Activated effector memory CD4-positive, alpha-beta T cell treated with anti-CD3 and anti-CD28 coated beads, Interleukin-2, amount 50 U/mL, for 16 hours (primary cell): Measurements from ENCODE around the gene UBALD1.

ENCODE experiments used
- DNase-seq: peaks from one replicate; pipeline ENCODE4 v3.0.0-alpha.2; 2020

UBALD1 gene

DNA sequence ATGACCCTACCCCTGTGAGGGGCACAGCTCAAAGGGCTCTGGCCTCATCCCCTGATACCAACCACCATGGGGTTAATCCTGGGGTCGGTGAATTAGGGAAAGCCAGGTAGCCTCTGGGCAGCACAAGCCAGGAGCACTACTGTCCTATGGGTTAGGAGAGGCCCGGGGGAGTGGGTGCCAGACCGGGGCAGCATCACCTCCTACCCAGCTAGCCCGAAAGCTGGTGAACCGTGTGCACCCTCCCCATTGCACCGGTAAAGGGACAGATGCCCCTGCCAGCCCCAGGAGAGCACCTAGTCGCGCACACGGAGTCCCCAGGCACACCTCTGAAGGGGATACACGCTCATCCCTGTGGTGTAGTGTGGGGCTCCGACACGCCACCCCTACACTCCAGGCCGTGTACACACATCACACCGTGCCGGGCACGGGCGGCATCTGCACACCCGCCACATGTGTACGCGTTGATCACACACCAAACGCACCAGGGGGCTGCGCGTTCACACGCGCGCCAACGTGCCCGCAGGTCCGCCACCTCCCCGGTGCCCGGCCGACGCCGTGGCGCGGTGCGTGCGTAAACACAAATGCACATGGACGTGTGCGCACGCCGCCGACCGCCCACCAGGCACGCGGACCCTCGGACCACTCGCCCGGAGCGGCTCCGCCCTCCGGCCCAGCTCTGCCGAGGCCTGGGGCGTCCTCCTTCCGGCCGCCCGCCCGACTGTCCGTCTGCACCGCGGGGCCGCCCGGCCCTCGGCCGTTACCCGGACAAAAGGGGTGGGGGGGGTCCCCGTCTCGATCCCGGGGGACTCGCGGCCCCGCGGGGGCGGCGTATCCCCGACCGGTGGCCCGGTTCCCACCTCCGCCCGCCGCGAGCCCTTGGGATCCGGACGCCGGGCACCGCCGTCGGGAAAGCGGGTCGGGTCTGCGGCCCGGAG lies 785 bp downstream of the UBALD1 start:
- DNase-seq, result peak; percentile 71

DNA sequence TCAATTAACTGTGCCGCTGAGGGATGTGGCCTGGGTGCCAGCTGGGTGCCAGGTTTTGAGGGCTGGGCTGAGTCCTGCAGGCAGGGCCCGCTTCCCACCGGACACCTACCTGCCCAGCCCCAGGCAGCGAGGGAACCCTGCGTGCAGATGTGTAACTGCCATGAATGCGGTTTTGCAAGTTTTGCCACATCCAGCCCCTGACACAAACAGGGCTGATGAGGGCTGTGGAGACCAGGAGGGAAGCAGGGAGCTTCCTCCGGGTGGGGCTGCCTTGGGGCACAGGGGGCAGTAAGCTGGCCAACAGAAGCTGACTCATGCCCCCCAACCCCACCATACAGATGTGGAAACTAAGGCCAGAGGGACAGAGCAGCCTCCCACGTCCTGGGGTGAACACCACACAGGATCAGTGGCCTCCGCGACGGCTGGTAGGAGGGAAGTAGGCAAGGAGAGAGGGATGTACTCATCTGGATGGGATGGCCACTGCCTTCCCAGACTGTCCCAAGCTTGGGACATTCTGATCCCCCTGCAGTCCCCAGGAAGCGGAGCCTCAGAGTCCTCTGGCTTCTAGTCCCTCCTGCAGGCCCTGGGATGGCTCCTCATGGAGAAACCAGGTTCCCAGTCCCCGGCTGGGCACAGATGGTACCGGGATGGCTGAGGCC lies 1.6 kb downstream of the UBALD1 start:
- no peak for DNase-seq

DNA sequence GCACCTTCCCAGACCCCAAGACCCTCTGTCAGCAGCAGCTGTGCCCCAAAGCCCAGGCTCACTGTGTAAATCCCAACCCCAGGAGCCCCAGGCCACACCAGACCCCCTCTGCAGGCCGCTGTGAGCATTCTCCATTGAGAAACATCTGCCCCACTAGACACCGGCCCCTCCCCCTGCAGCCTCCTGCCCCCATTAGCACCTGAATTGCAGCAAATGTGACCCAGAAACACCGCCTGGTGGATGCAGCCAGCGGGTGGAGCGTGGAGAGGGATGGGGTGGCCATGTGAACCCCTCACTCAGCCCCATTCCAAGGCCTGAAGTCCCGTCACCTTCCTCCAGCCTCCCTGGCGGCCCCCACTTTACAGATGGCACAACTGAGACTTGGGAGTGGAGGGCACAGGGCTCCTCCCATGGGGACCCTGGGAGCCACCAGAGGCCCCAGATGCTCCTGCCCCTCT lies 2.2 kb downstream of the UBALD1 start:
- no peak for DNase-seq

DNA sequence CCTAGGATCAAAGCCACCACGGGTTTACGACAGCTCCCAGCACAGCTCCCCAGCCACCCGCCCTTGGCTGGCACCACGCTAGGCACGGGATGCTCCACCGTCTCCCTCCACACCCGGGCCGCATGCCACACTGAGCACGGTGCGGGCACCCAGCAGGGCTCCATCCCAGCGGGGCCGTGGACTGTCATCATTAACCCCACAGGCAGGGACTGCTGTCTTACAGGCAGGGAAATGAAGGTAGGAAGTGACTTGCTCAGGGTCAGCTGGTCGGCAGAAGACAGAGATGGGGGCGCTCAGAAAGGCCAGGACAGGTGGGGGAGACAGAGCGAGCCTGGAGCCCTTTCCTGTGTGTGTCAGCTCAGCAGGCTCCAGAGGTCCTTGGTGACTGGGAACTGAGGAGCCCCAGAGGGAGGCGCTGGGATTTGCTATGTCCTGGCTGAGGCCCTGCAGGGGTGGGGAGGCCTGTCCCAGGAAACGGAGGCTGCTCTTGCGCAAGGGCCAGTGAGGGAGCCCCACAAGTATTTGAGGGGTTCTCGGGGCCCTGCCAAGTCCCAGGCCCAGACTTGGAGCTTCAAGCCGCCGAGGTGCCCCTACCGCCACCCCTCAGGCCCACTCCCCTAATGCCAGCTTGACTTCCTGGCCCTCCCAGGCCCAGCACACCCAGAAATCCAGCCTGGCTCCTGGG lies 3.2 kb downstream of the UBALD1 start:
- DNase-seq, result no peak

DNA sequence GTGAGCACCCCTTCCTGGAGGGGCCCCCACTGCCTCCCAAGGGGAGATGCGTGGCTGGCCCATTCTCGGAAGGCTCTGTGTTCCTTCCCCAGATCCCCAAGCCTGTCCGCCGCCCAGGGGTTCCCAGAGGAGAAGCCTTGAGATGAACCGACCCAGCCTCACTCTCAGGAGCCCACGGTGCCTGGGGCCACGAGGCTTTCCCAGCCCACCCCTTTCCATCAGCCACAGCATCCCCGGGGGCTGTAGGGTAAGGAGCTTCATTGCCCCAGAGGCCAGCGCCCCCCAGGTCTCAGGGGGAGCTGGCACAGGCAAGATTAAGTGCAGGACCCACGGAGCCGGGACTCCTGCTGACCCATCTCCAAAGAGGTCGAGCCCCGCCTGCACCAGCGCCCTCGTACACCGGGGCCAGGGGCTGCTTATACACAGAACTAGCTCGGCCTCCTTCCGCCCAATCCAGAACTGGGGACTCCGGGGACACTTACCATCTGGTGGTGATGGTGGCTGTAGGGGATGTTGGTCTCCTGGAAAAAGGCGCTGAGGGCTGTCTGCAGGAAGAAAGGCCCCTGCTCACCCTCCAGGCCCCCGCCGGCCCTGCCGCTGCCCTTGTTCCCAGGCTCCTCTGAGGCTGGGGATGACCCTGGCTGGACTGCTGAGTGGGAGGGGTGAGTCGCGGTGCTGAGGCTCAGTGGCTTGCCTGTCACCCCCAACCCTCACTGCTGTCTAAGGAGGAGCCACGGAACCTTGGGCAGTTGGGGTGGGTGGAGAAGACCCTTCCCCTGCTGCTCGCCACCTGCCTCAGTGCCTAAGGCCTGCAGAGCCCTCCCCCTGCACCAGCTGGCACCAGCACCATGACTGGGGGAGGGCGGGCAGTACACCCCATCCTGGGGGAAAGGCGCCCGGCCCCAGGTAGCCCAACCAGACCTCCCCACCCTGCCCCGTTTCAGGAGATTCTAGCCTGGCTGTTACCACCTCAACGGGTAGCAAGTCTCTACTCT lies 4.4 kb downstream of the UBALD1 start:
- no peak for DNase-seq

DNA sequence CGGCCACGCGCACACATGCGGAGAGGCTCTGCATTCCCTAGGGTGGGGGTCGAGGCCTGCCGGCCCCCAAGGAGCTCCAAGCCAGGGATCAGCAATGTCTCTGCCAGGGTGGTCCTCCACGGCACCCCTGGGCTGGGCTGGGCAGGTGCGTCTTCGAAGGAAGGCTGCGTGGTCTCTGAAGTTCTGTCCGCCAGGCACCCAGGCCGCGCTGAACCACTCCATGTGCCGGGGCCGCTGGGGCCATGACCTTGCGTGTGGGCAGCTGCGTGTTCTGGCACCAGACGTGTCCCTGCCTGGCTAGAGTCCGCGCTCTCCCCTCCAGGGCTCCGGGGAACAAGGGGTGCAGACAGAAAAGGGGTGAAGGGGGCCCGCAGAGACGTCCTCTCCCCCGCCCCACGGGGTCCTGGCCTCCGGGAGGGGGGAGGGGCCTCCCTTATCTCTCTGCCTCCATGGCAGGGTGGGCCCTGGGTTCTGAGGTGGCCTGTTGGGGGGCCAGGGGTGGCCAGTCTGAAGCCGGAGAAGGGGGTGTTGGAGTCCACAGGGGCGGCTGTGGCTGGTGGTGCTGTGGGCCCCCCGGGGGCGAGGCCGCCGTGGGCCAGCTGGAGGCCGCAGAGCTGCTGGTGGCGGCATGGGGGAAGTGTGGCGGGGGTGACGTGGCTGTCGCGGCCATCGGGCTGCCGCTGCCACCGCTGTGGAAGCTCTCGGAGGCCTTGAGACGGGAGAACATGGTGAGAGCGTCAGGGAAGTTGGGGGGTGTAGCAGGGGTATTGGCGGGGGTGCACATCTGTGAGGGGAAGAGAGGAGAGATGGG lies 5.3 kb downstream of the UBALD1 start:
- no peak for DNase-seq

DNA sequence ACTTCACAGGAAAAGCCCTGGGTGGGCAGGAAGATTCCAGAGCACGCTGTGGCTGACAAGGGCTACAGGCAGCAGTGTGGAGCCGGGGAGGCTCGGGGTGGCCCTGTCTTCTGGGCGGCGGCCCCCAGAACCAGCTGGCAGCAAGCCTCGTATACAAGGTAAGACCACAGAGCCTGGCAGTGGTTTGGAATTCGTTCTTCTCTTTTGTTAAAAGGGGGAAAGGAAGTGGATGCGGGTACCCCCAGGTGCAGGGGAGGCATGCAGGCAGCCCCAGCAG lies 6.0 kb downstream of the UBALD1 start:
- DNase-seq, result no peak

DNA sequence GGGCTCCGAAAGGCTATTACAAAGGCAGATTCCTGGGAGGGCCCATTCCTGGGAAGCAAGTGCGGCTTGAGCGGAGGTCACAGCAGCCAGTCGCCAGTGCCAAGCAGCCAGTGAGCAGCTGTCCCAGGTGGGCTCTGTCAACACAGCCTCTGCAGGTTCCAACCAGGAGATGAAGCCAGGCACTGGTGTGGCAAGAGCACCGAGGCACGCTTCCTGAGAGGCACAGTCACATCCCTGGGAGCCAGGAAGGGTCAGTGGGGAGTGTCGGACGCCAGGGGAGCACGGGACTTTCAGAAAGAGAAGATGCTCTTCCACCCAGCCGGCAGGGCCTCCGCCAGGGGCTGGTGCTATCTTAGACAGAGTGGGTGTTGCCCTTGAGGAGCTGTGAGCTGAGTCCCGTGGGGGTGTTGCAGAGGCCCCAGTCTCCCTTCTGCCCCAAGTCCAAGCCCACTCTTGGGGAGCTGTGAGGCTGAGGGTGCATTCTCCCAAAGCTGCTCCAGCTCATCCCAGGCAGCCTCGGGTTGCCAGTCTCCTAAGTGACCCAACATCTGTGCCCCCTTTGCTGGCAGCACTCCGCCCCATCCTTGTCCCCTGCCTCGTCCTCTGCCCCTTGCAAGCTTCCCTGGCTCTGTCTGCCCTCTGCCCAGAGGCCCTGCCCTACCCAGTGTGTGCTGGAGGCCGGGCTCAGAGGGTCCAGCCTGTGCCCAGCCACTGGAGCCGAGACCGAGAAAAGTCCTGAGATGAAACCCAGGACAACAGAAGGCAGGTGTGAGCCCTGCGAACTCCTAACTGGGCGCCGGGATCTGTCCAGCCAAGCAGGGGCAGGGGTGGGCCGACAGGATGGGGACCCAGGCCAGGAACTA lies 6.6 kb downstream of the UBALD1 start:
- DNase-seq, result no peak

DNA sequence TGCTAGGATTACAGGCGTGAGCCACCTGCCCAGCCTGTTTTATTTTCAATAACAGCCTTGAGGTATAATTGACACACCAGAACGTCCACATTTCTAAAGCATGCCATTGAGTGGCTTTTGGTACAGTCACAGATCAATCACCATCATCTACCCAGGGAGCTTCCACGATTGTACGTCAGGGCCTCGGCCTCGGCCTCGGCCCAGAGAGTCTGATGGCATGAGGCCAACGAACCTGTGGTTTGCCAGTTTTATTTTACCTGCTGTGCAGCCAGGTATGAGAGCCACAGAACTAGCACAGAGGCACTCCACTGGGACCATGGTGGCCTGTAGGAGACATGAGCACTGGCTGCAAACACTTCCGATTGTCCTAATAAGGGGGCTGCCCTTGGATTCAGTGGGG lies 8.3 kb downstream of the UBALD1 start:
- no peak for DNase-seq

DNA sequence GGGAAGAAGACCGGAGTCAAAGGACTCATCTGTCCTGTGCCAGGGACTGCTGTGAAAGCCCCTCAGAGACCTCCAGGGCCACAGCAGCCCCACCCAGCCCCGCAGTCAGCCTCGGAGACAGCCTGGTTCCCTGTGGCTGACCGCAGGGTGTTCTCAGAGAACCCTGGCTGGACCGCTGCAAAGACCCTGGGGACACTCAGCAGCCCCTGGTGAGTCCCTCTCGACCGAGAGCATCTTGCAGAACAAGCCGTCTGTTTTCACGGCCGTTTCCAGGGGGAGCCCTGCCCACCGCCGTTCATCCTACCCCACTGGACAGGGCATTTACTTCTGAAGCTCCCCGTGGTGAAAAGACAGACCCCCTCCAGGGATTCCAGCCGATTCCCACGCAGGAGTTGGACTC lies 10.3 kb downstream of the UBALD1 start:
- no peak for DNase-seq

DNA sequence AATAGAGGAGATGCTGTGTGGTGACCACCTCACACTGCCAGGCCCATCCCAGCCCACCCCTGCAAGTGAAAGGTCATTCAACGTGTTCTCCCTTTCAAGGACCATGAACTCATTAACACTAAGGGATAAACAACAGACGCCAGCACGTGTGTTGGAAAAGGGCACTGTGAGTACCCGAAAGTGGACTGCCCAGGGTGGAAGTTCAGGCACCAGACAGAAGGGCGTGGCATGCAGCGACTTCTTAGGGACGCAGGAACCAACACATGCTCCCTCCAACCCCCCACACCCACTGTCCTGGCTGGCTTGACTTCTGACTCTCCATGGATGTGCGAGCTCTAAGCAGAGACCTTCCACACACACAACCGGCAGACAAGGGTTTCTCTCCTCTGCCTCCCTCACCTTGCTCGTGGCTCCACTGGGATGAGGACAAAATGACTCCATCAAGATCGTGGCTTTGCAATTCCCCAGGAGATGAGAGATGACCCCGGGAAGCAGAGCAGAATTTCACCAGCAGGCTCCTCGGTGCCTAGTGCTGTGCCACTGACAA lies 11.0 kb downstream of the UBALD1 start:
- no peak for DNase-seq

DNA sequence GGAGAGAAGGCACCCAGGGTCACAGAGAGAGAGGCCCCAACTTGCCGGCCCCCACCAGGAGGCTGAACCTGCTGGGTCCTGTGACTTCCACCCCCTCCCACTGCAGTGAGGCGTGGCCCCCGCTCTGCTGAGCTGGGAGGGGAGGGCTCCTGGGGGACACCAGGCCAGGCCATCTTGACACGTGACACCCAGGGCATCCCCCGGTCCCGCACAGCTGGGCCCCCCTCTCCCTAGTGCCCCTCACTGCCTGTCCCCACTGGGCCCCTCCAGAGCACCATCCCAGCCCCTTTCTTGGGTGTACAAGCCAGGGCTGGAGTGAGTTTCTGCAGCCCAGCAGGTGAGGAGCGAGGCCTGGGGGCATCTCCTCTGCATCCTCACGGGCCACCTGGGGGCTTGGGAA lies 12.4 kb downstream of the UBALD1 start:
- DNase-seq, result no peak

DNA sequence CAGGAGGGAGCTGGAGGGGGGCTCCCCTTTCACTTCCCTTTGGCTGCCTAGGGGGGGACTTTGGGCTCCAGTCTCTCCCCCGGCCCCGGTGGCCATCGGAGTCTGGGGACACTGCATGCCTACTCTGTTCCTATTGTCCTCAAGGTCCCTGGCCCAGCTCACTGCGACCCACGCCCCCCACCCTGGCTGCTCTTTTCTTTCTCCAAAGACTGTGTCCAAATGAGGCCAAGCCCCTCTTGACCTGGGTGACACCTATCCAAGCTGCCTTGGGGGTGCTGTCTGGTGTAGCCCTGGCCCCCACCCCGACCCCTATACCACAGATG lies 12.9 kb downstream of the UBALD1 start:
- DNase-seq, result no peak

DNA sequence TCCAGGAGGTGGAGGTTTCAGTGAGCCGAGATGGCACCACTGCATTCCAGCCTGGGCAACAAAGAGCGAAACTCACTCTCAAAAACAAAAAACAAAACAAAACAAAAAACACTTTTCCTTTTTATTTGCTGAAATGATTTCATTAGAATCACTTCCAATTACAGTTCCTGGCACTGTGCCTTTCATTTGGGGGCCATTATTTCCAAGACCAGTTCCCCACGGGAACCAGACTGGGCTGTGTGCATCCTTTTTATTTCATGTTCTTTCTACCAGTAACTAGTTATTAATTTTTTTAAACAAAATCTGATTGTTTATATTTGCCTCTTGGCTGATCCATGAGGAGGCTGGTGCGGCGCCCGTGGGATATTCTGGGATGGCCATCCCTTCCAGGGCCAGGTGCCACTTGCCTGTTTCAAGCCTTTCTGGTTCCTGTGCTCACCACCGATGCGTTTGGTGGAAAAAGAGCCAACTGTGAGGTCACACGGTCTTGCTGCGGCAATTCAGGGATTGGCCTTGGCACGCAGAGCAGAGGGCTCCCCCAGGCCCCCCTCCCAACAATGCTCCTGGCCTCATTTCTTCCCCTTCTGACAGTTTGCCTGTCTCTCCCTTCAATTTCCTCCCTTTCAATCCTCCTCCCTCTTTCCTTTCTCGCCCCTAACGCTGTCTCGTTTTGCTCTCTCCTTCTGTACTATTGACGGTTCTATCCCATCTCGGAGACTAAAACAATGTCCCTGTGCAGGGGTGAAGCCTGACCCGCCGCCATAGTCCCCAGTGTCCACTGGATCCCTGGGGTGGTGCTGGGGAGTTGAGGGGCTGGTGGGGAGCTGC lies 13.4 kb downstream of the UBALD1 start:
- no peak for DNase-seq

DNA sequence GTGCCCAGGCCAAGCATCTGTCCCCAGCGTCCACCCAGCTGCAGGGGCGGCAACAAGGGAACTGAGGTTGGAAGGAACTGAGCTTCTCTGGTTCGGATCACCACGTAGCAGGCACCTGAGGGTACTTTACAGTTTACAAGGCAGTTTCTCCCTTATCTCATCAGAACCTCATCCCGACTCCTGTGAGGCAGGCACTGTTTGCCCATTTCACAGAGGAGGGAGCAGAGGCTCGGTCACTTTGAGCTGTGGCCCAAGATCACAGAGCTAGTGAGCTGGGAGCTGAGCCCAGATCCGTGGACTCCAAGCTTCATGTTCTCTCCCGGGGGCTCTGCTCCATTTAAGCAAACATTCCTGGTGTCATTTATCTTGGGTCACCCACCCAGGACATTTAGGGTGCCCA lies 15.1 kb downstream of the UBALD1 start:
- no peak for DNase-seq

DNA sequence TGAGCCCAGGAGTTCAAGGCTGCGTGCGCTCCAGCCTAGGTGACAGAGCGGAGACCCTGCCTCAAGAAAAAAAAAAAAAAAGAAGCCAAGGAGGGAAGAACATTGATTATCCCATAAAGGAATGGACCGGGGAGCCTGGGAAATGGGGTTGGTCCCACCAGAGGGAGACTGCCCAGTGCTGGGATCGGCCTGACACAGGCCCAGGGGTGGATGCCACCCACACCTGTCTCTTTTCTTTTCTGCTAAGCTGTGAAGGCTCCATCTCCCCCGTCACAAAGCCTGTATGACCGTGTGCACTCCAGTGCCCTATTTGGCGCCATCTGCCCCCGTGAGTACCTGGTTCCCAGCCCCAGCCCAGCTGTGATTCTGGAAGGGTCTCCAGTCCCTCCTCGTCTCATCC lies 15.7 kb downstream of the UBALD1 start:
- no peak for DNase-seq

DNA sequence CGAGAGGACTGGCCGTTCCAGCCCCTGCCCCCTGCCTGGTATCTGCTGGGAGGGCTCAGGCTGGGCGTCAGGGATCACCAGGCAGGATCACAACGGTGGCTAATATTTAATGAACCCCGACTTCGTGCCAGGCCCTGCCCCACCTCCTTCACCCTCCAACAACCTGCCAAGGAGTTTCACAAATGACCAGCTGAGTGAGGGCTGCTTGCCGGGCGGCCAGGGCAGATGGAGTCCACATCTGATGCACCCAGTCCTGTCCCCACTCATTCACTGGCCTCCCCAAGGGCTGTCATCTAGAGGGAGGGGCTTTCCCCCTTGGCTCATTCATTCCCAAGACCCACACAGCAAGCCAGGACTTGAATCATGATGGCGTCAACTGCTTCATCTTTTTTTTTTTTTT lies 17.5 kb downstream of the UBALD1 start:
- no peak for DNase-seq

DNA sequence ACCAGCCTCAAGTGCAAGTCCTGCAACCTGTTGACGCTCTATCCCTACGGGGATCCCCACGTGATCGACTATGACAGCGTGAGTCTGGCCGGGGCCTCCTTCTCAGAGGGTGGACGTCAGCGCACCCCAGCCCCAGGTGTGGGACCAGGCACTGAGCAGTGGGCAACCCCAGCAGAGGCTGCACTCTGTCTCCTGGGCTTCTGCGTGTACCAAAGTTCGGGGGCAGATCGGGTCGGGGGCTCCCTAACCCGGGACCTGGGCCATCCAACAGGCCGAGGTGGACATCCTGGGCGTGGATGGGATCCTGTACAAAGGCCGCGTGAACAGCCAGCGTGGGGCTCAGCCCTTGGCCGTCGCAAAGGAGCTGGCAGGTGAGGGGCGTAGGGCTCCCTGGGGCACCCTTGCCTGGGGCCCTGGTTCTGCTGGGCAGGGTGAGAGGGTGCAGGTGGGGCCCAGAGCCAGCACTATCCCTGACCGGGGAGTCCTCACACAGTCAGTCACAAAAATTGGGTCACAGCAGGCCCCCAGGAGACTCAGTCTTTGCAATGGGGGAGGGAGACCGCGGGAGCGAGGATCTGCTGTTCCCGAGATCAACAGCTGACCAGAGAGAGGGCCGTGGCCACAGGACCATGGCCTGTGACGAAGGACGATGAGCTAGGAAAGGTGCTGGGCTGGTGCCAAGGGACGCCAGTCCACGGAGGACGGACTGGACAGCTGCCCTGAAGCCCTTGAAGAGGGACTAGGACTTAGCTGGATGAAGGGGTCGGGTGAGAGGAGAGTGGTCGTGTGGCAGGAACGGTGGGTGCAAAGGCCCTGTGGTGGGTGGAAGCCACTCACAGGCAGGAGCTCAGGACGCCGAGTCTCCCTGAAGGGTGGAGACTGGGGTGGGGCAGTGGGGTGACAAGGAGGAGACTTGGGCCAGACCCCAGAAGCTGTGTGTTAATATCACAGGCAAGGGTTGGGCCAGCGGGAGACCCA lies 20.0 kb downstream of the UBALD1 start:
- DNase-seq, result no peak

DNA sequence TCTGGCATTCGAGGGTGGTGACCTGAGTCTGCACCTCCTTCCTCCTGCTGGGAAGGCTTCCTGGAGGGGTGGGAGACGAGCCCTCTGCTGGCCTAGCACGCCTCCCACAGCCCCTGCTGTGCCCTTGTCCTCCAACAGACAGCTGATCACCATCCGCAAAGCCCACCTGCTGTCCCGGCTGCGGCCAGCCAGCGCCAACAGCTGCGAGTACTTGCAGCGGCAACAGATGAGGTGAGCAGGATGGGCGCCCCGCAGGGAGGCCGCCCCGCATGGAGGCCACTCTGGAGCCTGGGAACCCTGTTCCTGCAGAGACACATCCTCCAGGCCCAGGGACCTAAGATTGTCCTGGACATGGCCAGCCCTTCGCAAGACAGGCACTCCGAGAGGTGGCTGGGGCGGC lies 21.6 kb downstream of the UBALD1 start:
- DNase-seq, result no peak
